Fibroblast of the conjunctiva (primary cell): ENCODE results near the gene AZIN2.
"Not testable (repeated sequence)": the region's sequence is repeated elsewhere in the genome, so short reads cannot be mapped to it uniquely, and the experiment has no call there.

Experiments used
- DNase-seq: peaks from one replicate; pipeline ENCODE4 v3.0.0-alpha.2; 2010; ENCODE audit warnings: low read depth

Gene AZIN2

DNA sequence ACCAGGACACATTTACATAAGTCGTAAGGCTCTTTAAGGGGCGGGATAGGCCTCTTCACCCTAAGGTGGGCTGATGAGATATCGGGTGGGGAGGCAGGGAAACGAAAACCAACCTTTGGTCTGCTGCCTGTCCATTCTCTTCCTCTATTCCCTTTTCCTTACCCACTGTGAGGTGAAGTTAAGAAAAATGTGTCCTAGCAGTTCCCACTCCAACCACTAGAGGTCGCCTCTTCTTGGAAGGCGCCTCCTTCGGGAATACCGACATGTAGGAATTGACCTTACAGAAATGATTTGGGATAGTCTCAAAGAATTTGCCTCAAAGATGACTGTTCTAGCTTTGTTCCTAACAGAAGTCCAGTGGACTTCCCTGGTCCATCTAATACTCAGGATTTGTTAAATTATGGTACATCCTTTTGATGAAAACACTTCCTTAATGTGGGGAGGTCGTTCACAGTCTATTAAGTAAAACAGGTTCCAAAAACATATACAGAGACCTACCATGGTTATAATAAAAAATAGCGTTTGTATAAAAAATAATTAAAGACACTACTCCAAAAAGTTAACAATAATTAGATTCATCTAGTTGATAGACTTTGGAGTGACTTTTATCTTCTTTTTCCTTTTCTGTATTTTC is 14.1 kb downstream of the AZIN2 start:
- peak; percentile 57 for DNase-seq

DNA sequence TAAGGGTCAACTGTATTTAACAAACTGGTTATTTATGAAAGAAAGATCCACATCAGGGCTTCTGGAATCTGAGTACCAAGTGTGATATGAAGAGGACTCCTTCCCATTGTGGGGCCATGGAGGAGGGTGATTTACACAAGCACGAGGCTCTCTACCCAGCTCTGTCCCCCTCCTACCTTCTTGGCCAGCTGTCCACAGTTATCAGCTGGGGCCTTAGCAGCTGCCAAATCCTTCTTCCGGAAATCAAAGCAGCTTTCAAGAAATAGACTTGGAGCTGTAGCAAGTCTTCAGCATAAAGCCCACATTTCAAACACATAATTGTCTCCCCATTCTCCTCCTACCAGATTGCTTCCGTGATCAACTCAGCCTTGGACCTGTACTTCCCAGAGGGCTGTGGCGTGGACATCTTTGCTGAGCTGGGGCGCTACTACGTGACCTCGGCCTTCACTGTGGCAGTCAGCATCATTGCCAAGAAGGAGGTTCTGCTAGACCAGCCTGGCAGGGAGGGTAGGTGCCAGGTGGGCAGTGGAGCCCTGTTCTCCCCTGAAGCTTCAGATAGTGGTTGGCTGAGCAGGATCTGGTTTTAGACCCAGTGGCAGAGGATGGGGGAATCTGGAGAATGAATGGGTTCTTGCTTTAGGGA is 15.5 kb downstream of the AZIN2 start:
- no peak for DNase-seq

DNA sequence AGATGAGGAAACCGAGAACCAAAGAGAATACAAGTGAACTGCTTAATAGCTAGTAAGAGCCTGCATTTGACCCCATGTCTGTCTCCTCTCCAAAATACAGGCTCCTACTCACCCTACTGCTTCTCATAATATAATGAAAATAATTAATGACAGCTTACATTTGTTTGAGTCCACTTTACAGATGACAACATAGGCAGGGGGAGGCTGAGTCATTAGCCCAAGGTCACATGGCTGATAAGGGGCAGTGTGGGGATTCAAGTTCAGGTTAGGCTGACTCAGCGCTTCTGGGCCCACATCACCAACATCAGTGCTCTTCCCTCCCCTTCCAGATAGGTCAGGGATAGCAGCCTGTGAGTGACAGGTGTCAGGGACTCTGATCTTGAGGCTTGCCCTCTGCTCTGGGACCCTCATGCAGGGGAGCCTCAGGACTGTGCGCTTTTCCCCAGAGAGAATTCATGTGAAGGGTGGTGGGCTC is 16.2 kb downstream of the AZIN2 start:
- no peak for DNase-seq

- DNase-seq = no peak
Observed at GRCh38 chr1:33097762-33098161, 16.8 kb downstream of the AZIN2 start.

GRCh38 chr1:33098371-33098770 is 17.4 kb downstream of the AZIN2 start:
- DNase-seq = no peak

GRCh38 chr1:33099290-33100118 is 18.6 kb downstream of the AZIN2 start:
- DNase-seq = peak; percentile 99

DNA sequence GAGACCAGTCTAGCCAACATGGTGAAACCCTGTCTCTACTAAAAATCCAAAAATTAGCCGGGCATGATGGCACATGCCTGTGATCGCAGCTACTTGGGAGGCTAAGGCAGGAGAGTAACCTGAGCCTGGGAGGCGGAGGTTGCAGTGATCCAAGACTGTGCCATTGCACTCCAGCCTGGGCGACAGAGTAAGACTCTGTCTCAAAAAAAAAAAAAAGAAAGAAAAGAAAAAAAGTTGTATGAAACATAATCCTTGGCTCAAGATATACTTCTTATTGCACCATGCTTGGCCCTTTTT is 19.1 kb downstream of the AZIN2 start:
- not testable (repeated sequence) for DNase-seq

GRCh38 chr1:33110477-33110876 is 29.5 kb downstream of the AZIN2 start:
- DNase-seq = no peak

DNA sequence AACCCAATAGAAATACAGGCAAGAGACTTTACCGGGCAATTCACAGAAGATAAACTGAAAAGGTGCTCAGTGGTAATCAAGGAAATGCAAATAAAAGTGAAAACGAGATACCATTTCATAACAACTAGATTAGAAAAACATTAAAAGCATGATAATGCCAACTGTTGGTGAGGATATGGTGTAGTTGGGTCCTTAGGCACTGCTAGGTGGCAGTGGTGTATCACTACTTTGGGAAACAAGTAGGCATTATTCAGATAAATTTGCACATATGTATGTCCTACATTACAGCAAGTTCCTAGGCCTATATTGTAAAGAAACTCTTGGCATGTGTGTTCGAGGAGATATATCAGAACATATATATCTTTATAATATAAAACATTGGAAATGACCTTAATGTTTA is 31.0 kb downstream of the AZIN2 start:
- peak; percentile 30 for DNase-seq

DNA sequence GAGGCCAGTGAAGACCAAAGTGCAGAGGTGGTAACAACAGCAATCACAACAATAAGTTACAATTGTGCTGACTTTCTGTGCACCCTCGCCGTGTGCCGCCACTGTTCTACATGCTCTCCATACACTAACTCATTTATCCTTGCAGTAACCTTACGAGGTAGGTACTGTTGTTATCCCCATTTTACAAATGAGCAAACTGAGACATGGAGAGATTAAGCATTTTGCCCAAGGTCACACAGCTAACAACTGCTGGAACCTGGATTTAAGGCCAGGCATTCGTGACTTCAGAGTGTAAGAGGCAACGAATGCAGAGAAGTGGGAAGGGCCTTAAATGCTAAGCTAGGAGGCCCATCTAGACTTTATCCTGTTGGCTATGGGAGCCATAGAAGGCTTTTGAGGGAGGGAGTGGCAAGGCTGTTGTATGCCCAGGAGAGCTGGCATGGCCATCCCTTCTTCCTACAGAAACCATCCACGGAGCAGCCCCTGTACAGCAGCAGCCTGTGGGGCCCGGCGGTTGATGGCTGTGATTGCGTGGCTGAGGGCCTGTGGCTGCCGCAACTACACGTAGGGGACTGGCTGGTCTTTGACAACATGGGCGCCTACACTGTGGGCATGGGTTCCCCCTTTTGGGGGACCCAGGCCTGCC is 36.6 kb downstream of the AZIN2 start:
- DNase-seq = no peak

DNA sequence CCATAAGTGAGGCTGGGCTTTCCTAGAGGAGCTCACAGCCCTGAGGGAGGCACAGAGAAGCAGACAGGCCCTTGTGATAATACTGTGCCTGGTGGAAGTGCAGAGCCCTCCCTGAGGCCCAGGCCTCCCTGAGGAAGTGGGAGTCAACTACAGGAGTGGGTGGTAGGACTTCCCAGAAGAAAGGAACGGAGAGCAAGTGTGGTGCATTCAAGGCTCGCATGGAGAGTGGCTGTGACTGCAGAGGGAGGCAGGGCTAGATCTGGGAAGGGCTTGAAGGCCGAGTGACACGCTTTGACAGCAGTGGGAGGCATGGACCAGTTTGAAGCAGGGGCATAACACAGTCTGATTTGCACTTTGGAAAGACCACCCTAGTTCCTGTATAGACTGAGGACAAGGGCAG is 37.3 kb downstream of the AZIN2 start:
- DNase-seq = no peak

- DNase-seq = no peak
Observed at GRCh38 chr1:33119050-33119449, 38.1 kb downstream of the AZIN2 start.

- no peak for DNase-seq
Observed at GRCh38 chr1:33119532-33120217, 38.7 kb downstream of the AZIN2 start.

GRCh38 chr1:33120436-33121231 is 39.7 kb downstream of the AZIN2 start:
- DNase-seq = no peak

DNA sequence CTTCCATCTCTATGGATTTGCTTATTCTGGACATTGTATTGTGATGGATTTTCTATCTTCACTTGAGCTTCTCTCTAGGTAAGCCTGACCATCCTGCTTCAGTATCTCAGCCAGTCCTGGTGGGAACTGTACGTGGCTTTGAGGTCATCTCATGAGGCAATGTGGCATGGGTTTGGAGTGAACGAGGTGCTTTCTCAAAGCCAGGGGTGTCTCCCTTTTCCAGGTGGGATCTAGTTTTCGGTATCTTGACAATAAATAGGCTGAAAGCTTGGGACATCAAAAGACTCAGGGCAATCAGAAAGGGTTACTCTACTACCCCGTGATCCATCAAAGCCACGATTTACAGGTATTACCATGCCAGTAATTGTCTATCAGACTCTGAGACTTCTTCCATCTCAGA is 40.8 kb downstream of the AZIN2 start:
- no peak for DNase-seq

DNA sequence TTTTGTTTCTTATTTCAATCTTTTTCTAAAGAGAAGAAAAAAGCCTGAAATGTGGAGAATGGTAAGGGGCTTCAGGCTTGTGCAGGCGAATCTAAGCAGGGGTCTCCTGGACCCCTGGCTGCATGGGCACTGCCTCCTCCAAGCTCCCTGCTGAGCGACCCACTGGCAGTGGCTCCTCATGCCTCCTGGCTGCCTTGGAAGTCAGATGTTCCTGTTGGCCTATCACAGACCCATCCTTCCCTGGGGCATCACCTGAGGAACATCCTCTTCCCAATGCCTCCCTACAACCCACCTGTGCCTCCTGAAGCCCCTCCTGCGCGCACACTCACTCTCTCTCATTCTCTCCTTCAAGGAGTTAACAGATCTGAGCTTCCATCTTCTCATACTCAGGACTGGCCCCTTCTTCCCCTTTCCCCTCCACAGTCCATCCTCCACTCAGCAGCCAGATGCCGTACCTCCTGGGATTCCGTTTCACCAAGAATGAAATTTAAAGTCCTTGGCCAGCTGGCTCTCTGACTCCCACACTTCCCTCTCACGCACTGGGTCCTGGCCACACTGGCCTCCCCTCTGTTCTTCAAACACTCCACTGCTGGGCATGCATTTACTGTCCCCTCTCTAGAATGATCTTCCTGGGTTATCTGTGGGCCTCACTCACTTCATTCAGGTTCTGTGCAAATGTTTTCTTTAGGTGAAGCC is 41.7 kb downstream of the AZIN2 start:
- DNase-seq = no peak

DNA sequence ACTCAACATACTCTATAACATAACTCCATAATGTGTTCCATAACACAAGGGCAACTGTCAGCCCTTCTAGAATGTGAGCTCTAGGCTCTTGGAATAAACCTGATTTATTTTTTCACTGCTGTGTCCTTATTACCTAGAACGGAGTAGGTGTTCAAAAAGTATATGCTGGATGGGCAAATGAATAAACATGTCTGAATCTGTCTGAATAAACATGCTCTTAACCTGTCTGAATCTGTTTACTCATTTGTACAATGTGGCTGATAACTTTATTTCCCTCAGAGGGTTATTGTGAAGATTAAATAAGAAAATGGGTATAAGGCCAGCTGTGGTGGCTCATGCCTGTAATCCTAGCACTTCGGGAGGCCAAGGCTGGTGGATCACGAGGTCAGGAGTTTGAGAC is 42.3 kb downstream of the AZIN2 start:
- DNase-seq = no peak

DNA sequence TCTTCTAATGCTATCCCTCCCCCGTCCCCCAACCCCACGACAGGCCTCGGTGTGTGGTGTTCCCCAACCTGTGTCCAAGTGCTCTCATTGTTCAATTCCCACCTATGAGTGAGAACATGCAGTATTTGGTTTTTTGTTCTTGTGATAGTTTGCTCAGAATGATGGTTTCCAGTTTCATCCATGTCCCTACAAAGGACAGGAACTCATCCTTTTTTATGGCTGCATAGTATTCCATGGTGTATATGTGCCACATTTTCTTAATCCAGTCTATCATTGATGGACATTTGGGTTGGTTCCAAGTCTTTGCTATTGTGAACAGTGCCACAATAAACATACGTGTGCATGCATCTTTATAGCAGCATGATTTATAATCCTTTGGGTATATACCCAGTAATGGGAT is 43.7 kb downstream of the AZIN2 start:
- DNase-seq = not testable (repeated sequence)

DNA sequence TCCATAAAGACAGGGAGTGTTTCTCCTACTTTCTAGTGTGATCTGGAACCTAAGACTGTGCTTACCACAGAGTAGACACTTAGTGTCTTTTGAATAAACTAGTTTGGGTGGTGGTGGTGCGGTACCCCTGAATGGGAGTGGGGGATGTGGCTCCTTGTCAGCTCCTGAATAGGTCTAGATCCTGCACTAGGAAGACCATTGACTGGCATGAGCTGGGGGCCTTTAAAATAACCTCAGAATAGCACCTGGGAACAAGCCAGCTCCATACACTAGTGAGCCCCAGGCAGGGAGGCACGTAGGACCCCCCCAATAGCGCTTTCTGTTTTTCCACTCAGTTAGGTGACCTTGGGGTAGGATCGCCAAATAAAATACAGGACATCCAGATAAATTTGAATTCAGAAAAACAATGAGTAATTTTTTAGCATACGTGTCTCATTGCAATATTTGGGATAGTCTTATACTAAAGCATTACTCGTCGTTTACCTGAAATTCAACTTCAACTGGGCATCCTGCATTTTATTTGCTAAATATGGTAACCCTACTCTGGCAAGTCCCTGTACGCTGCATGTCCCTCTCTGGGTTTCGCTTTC is 45.6 kb downstream of the AZIN2 start:
- DNase-seq = no peak
